Osteoblast (primary cell): ENCODE measurements around the gene STK32B. TPM values are rescaled to one million over a fixed set of nuclear protein-coding genes. Genes with fewer than 3 reads are reported as not detected.

Experiments
- DNase-seq: peaks from one replicate; pipeline ENCODE4 v3.0.0; 2011; ENCODE audit warnings: low spot score, mixed read lengths; ENCODE audit not compliant: insufficient read length; ENCODE audit errors: missing footprints
- H2AFZ ChIP-seq: 2 replicates; pipeline ENCODE4 v1.6.0; 2011; ENCODE audit warnings: mild to moderate bottlenecking, low read length
- H3K27ac ChIP-seq: 2 replicates; pipeline ENCODE4 v1.5.1; 2011; ENCODE audit warnings: mild to moderate bottlenecking, low read depth, low read length, moderate library complexity
- H3K27me3 ChIP-seq: 2 replicates; pipeline ENCODE4 v1.6.0; 2012; ENCODE audit warnings: mild to moderate bottlenecking, control low read depth, inconsistent platforms, low read length, moderate library complexity; ENCODE audit not compliant: insufficient read depth
- H3K36me3 ChIP-seq: 2 replicates; pipeline ENCODE4 v1.5.1; 2011; ENCODE audit warnings: mild to moderate bottlenecking, low read length, control low read depth, moderate library complexity; ENCODE audit not compliant: insufficient read depth
- H3K4me1 ChIP-seq: 2 replicates; pipeline ENCODE4 v1.5.1; 2011; ENCODE audit warnings: mild to moderate bottlenecking, low read length, control low read depth, moderate library complexity; ENCODE audit not compliant: insufficient read depth
- H3K4me2 ChIP-seq: 2 replicates; pipeline ENCODE4 v1.6.0; 2011; ENCODE audit warnings: mild to moderate bottlenecking, low read length; ENCODE audit not compliant: insufficient read depth
- H3K4me3 ChIP-seq: fragments of 200-600 bp; sonication (generic); 3 replicates; pipeline ENCODE4 v1.5.1; 2012; ENCODE audit warnings: mild to moderate bottlenecking, low read length, inconsistent platforms; ENCODE audit not compliant: insufficient read depth
- H3K79me2 ChIP-seq: 2 replicates; pipeline ENCODE4 v1.6.0; 2012; ENCODE audit warnings: mild to moderate bottlenecking, low read length, control low read depth, inconsistent platforms; ENCODE audit not compliant: insufficient read depth
- H3K9me3 ChIP-seq: 2 replicates; pipeline ENCODE4 v1.5.1; 2011; ENCODE audit warnings: low read depth, low read length, control low read depth
- H4K20me1 ChIP-seq: 2 replicates; pipeline ENCODE4 v1.6.0; 2012; ENCODE audit warnings: mild to moderate bottlenecking, low read length, control low read depth; ENCODE audit not compliant: insufficient read depth
- CTCF ChIP-seq: IDR thresholded peaks from 2 replicates; pipeline ENCODE4 v1.5.1; 2011; ENCODE audit warnings: mild to moderate bottlenecking, low read depth, low read length, moderate library complexity; ENCODE audit errors: extremely low read depth
- total RNA-seq: library from RNA; depleted of rRNA; stranded (reverse); fragments of >200 nt; gene quantifications from 2 replicates; pipeline ENCODE4 v1.2.3, GENCODE V29; 2012

STK32B gene
- total RNA-seq, 1 donor, result 1.1 TPM

GRCh38 chr4:5141802-5142201 lies 90.5 kb downstream of the STK32B start:
- H3K4me1 ChIP-seq, result no peaks in the 10 kb centered on the region
- DNase-seq, result no peak
- H3K9me3 ChIP-seq, result no peaks in the 10 kb centered on the region
- no peak for TF ChIP-seq CTCF
- no peaks in the 10 kb centered on the region for H3K36me3 ChIP-seq
- no peak overlapping the region for H2AFZ ChIP-seq
- H3K4me3 ChIP-seq, result no peak overlapping the region
- H3K27me3 ChIP-seq, result no peaks in the 10 kb centered on the region
- H3K79me2 ChIP-seq, result no peaks in the 10 kb centered on the region
- H3K4me2 ChIP-seq, result no peak overlapping the region
- H3K27ac ChIP-seq, result no peak overlapping the region
- no peaks in the 10 kb centered on the region for H4K20me1 ChIP-seq

- Histone ChIP-seq H3K4me3 (no peak overlapping the region), H3K9me3 (no peaks in the 10 kb centered on the region), H3K79me2 (no peaks in the 10 kb centered on the region), H4K20me1 (no peaks in the 10 kb centered on the region), H3K27me3 (no peaks in the 10 kb centered on the region), H3K27ac (no peak overlapping the region), H3K4me1 (no peaks in the 10 kb centered on the region), H3K4me2 (no peak overlapping the region), H3K36me3 (no peaks in the 10 kb centered on the region), H2AFZ (no peak overlapping the region)
- peak; percentile 53 for DNase-seq
- peak; percentile 71 for TF ChIP-seq CTCF
Measured at GRCh38 chr4:5142726-5143125, 91.4 kb downstream of the STK32B start.

- Histone ChIP-seq H3K79me2 (no peaks in the 10 kb centered on the region), H3K4me2 (no peak overlapping the region), H3K36me3 (no peaks in the 10 kb centered on the region), H2AFZ (no peak overlapping the region), H3K9me3 (no peaks in the 10 kb centered on the region), H3K27me3 (no peaks in the 10 kb centered on the region), H3K4me1 (no peaks in the 10 kb centered on the region), H3K27ac (no peak overlapping the region), H3K4me3 (no peak overlapping the region), H4K20me1 (no peaks in the 10 kb centered on the region)
- DNase-seq, result no peak
- TF ChIP-seq CTCF, result no peak
Measured at GRCh38 chr4:5143306-5143861, 92.1 kb downstream of the STK32B start.

- no peak for TF ChIP-seq CTCF
- Histone ChIP-seq H3K9me3 (no peaks in the 10 kb centered on the region), H3K36me3 (no peaks in the 10 kb centered on the region), H3K27me3 (no peaks in the 10 kb centered on the region), H3K4me3 (no peak overlapping the region), H3K79me2 (no peaks in the 10 kb centered on the region), H2AFZ (no peak overlapping the region), H3K27ac (no peak overlapping the region), H4K20me1 (no peaks in the 10 kb centered on the region), H3K4me2 (no peak overlapping the region), H3K4me1 (no peaks in the 10 kb centered on the region)
- no peak for DNase-seq
Measured at GRCh38 chr4:5143940-5144339, 92.7 kb downstream of the STK32B start.
